Activated CD4-positive, CD25-positive, alpha-beta regulatory T cell treated with anti-CD3 and anti-CD28 coated beads, Interleukin-2, amount 50 U/mL, for 24 hours (primary cell): ENCODE measurements around the gene USP17L24.
"Not testable (repeated sequence)": the region's sequence is repeated elsewhere in the genome, so short reads cannot be mapped to it uniquely, and the experiment has no call there.

ENCODE experiments used
- ATAC-seq, 2 donors: fragments of 150-1000 bp; cut with Tn5 transposase; one replicate each; pipeline ENCODE4 v1.10.0; 2021; ENCODE audit warnings: mild to moderate bottlenecking in 1 of 2, moderate library complexity in 1 of 2

Gene USP17L24

GRCh38 chr4:9324865-9325264, at the start of gene USP17L24:
Gene USP17L24 (plus strand): TSS chr4:9325165. CDS start chr4:9325165, 0 bp downstream.
- ATAC-seq = not testable (repeated sequence)

GRCh38 chr4:9324191-9324590, 774 bp upstream of the USP17L24 start:
- ATAC-seq = not testable (repeated sequence)

- not testable (repeated sequence) for ATAC-seq
Measured at GRCh38 chr4:9329611-9330010, 4.6 kb downstream of the USP17L24 start, which contains the start of gene USP17L25. Gene USP17L25 (plus strand): TSS chr4:9329911. CDS start chr4:9329911, 0 bp downstream.

GRCh38 chr4:9334358-9334757, 9.4 kb downstream of the USP17L24 start, which contains the start of gene USP17L26:
Gene USP17L26 (plus strand): TSS chr4:9334658. CDS start chr4:9334658, 0 bp downstream.
- ATAC-seq = not testable (repeated sequence)

- ATAC-seq = not testable (repeated sequence)
Measured at GRCh38 chr4:9339103-9339502, 14.1 kb downstream of the USP17L24 start, which contains the start of gene USP17L5. Gene USP17L5 (plus strand): TSS chr4:9339403. CDS start chr4:9339403, 0 bp downstream.

- not testable (repeated sequence) for ATAC-seq
Measured at GRCh38 chr4:9343848-9344247, 18.9 kb downstream of the USP17L24 start, which contains the start of gene USP17L27. Gene USP17L27 (plus strand): TSS chr4:9344148. CDS start chr4:9344148, 0 bp downstream.

- ATAC-seq = not testable (repeated sequence)
Measured at GRCh38 chr4:9348593-9348992, 23.6 kb downstream of the USP17L24 start, which contains the start of gene USP17L28. Gene USP17L28 (plus strand): TSS chr4:9348893. CDS start chr4:9348893, 0 bp downstream.

- ATAC-seq = not testable (repeated sequence)
Measured at GRCh38 chr4:9350866-9351265, 25.9 kb downstream of the USP17L24 start.

- ATAC-seq = not testable (repeated sequence)
Measured at GRCh38 chr4:9353338-9353737, 28.4 kb downstream of the USP17L24 start, which contains the start of gene USP17L29. Gene USP17L29 (plus strand): TSS chr4:9353638. CDS start chr4:9353638, 0 bp downstream.

GRCh38 chr4:9362829-9363228, 37.9 kb downstream of the USP17L24 start, which contains the start of gene USP17L30:
Gene USP17L30 (plus strand): TSS chr4:9363129. CDS start chr4:9363129, 0 bp downstream.
- not testable (repeated sequence) for ATAC-seq
